IPS DF 4.7 (cell line): Measurements from ENCODE around the gene HSPD1.

Experiments
- DNase-seq: peaks from one replicate; pipeline ENCODE4 v3.0.0-alpha.2; 2013; ENCODE audit warnings: low spot score; ENCODE audit errors: extremely low read depth

HSPD1 gene

DNA sequence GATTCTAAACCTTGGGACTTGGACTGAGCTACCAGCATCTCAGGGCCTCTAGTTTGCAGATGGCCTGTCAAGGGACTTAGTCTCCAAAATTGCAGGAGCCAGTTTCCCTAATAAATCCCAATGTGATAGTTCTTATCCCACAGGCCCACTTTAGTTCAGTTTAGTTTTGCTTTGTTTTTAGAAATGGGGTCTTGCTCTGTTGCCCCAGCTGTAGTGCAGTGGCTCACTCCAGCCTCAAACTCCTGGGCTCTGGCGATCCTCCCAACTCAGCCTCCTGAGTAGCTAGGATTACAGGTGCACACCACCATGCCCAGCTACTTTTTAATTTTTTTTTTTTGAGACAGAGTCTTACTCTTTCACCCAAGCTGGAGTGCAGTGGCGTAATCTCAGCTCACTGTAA lies 62.3 kb downstream of the HSPD1 start:
- DNase-seq, result no peak
